Measurements from ENCODE around the gene IGSF3.
"Not testable (repeated sequence)": the region's sequence is repeated elsewhere in the genome, so short reads cannot be mapped to it uniquely, and the experiment has no call there.

Gene IGSF3

DNA sequence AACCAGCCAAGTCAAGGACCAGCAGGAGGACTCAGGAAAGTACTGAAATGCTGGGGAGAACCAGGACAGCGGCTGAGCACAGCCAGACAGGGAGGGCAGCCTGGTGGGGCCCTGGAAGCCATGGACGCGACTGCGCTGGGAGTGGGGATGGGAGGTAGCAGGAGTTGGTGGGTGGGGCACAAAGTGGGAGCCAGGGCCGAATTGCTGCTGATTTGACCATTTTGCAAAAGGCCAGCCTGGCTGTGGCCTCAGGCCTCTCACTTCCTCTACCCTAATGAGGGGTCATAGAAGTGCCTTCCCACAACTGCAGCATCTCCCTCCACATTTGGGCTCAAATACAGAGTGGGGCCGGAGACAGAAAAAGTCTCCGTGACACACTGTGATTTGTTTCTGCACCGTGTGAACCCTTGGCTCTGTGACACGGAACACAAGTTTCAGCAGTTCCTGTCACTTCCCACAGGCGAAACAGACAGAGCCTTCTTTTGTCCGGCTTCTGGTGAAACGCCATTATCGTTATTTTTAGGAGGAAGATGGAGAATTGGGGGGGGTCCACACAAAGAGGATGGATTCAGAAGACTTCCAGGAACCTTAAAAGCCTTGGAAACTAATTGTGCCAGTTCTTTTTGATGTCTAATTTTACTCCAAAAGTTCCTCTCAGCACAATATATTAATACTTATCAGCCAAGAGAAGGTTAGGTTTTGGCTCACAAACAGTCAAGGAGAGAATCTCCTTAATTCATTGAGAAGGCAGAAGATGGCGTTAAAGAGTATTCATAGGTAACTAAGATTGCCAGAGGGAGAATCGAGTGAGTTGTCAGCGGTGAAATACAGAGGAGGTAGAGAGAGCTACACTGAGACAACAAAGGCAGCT is 21.5 kb downstream of the IGSF3 start:
- not testable (repeated sequence) for ATAC-seq (replicated peaks); H3K27ac Mint-ChIP-seq; H3K9me3 Mint-ChIP-seq; H3K36me3 Mint-ChIP-seq (ENCODE audit: insufficient read depth); H3K4me1 Mint-ChIP-seq (ENCODE audit: low read depth in 2 of 2); DNase-seq; H3K4me3 Mint-ChIP-seq
- peaks cover 33 to 42% of the 10 kb centered on the region in 2 donors for H3K27me3 Mint-ChIP-seq

- not testable (repeated sequence) for DNase-seq; H3K4me3 Mint-ChIP-seq; H3K27ac Mint-ChIP-seq; H3K9me3 Mint-ChIP-seq; H3K36me3 Mint-ChIP-seq (ENCODE audit: insufficient read depth); ATAC-seq (replicated peaks); H3K4me1 Mint-ChIP-seq (ENCODE audit: low read depth in 2 of 2)
- peaks cover 29 to 46% of the 10 kb centered on the region in 2 donors for H3K27me3 Mint-ChIP-seq
Measured at GRCh38 chr1:116644993-116645392, 22.5 kb downstream of the IGSF3 start.

GRCh38 chr1:116644096-116644495 is 23.4 kb downstream of the IGSF3 start:
- ATAC-seq (replicated peaks); H3K27ac Mint-ChIP-seq; H3K4me3 Mint-ChIP-seq; DNase-seq; H3K9me3 Mint-ChIP-seq; H3K4me1 Mint-ChIP-seq (ENCODE audit: low read depth in 2 of 2); H3K36me3 Mint-ChIP-seq (ENCODE audit: insufficient read depth): not testable (repeated sequence)
- H3K27me3 Mint-ChIP-seq: peaks cover 32 to 37% of the 10 kb centered on the region in 2 donors

- H3K27ac Mint-ChIP-seq; ATAC-seq (replicated peaks); H3K36me3 Mint-ChIP-seq (ENCODE audit: insufficient read depth); H3K9me3 Mint-ChIP-seq; H3K4me1 Mint-ChIP-seq (ENCODE audit: low read depth in 2 of 2); DNase-seq; H3K4me3 Mint-ChIP-seq: not testable (repeated sequence)
- H3K27me3 Mint-ChIP-seq: peaks cover 39 to 43% of the 10 kb centered on the region in 2 donors
Measured at GRCh38 chr1:116643281-116643751, 24.2 kb downstream of the IGSF3 start.

DNA sequence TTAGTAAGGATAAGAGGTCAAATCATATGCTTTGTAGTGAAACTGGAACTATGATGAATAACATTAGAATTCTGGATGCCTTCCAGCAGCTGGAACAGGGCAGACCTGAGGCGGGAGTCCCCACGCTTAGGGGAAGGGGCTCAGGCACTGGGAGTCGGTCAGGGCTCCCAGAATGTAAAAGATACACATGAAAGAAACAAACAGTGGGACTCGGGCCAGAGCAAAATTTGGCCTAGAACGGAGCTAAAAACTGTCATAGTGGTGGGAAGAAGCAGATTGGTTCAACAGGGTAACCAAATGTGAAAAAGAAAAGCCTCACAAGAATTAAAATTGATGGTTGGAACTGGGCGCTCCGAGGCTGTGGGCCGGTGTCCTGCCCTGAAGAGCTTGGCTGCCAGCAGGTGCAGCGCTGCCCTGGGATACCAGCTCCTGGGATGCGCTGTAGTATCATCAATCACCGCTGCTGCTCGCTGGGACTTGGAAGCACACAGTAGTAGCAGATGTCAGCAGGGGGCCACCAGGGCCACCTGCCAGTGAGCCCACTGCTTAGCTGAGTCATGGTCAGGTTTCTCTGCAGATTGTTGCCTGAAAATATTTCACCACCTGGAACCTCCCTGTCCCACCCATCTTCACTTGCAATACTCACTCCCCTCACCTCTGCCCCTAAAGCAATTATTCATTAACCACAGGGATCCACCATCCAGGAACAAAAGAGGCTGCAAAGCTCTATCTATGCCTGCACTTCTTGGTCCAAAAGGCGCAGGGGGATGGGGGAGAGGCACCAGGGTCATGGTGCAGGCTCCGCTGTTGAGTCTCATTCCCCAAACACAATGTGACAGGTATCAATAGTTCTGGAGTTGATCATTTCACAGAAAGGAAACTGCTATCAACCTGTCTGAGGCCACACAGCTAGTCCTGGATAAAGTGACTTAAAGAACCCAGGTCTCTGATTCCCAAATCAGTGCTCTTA is 24.9 kb downstream of the IGSF3 start:
- not testable (repeated sequence) for DNase-seq, H3K4me3 Mint-ChIP-seq
- H3K27me3 Mint-ChIP-seq: peaks cover 47 to 49% of the 10 kb centered on the region in 2 donors

DNA sequence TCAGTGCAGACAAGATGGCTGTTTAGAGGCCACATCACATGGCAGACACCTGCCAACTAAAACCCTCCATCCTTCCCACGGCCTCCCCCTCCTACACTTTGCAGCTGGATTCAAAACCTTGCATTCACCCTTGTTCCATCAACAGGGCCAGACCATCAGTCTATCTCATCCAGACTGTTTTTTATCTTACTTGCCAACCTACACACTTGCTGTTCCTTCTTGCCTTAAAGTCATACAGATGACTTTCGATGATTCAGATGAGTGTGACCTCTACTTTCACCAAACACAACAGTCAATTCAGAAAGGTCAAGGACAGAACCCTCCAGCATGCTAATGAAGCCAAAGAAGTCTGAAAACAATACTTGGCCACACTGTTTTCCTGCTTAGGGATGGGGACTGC is 29.9 kb downstream of the IGSF3 start:
- ATAC-seq (replicated peaks); H3K9me3 Mint-ChIP-seq; H3K4me3 Mint-ChIP-seq; DNase-seq; H3K4me1 Mint-ChIP-seq (ENCODE audit: low read depth in 2 of 2); H3K36me3 Mint-ChIP-seq (ENCODE audit: insufficient read depth); H3K27ac Mint-ChIP-seq: not testable (repeated sequence)
- H3K27me3 Mint-ChIP-seq: peaks cover 42 to 44% of the 10 kb centered on the region in 2 donors

More for the DNA sequence above, 24.9 kb downstream of the IGSF3 start:
- H3K4me1 Mint-ChIP-seq (ENCODE audit: low read depth in 2 of 2); ATAC-seq (replicated peaks); H3K36me3 Mint-ChIP-seq (ENCODE audit: insufficient read depth); H3K9me3 Mint-ChIP-seq; H3K27ac Mint-ChIP-seq: not testable (repeated sequence)

- H3K36me3 Mint-ChIP-seq (ENCODE audit: insufficient read depth); H3K4me3 Mint-ChIP-seq; H3K4me1 Mint-ChIP-seq (ENCODE audit: low read depth in 2 of 2); H3K27ac Mint-ChIP-seq; DNase-seq; H3K9me3 Mint-ChIP-seq; ATAC-seq (replicated peaks): not testable (repeated sequence)
- peaks cover 44 to 52% of the 10 kb centered on the region in 2 donors for H3K27me3 Mint-ChIP-seq
Measured at GRCh38 chr1:116636584-116636983, 30.9 kb downstream of the IGSF3 start.

DNA sequence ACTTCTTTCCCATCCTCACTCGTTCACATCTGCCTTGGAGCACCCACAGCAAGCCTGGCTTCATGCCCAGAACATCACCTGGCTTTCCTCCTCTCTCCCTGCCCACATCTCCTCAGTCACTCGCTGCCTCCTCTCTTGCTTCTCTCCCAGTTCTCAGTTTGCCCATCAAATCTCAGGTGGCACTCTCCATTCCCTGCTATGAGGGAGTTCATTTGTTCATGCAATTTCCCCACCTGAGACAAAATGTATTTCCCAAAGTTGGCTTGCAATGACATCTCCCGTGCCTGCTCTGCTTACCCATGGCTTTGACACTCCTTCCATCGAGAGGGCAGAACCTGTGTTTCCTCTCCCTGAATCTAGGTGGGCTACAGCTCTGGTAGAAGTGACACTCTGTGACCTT is 33.1 kb downstream of the IGSF3 start:
- not testable (repeated sequence) for H3K27ac Mint-ChIP-seq; DNase-seq; H3K36me3 Mint-ChIP-seq (ENCODE audit: insufficient read depth); H3K4me1 Mint-ChIP-seq (ENCODE audit: low read depth in 2 of 2); H3K4me3 Mint-ChIP-seq; ATAC-seq (replicated peaks); H3K9me3 Mint-ChIP-seq
- peaks cover 44 to 51% of the 10 kb centered on the region in 2 donors for H3K27me3 Mint-ChIP-seq

DNA sequence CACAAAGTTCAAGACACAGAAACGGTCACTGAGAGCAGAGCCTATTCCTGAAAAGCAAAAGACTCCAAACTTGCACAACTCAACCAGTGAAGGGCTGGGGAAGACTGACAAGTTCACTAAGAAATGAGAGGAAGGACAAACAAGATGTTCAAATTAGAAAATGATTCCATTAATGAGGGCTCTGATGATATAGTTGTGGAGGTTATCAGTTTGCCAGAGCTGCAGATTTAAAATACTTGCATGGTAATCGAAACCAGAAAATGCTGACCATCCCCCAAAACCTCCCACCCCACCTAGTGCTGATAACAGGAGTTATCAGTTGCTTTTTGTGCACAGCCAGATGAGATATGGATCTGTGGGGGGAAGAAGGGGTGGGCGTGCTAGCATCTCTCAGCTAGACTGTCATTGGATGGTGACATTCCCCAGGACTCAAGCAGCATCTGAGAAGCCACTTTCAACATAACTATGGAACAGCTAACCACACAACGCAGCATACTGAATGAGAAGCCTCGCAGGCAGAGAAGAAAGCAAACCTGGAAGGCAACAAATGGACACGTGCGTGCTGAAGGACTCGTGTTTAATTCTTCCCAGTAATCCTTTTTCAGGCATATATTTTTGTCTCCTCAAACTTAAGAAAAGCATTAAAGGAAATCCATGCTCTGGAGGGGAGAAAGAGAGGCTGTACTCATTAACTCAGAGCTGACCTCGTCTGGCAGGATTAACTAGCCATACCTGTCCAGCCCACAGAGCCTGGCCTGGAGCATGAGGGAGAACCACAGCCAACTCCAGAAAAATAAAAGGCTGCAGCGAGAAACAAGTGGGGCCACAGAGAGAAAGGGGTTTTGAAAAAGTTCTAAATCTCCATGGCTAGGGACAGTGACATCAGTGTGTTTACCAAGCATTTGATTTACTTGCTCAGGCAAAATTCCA is 35.3 kb downstream of the IGSF3 start:
- not testable (repeated sequence) for ATAC-seq (replicated peaks); H3K27ac Mint-ChIP-seq; H3K4me1 Mint-ChIP-seq (ENCODE audit: low read depth in 2 of 2); H3K4me3 Mint-ChIP-seq; DNase-seq; H3K36me3 Mint-ChIP-seq (ENCODE audit: insufficient read depth); H3K9me3 Mint-ChIP-seq
- peaks cover 41 to 44% of the 10 kb centered on the region in 2 donors for H3K27me3 Mint-ChIP-seq

GRCh38 chr1:116631554-116631953 is 36.0 kb downstream of the IGSF3 start:
- not testable (repeated sequence) for H3K9me3 Mint-ChIP-seq; H3K27ac Mint-ChIP-seq; DNase-seq; H3K4me1 Mint-ChIP-seq (ENCODE audit: low read depth in 2 of 2); ATAC-seq (replicated peaks); H3K4me3 Mint-ChIP-seq; H3K36me3 Mint-ChIP-seq (ENCODE audit: insufficient read depth)
- peaks cover 46 to 51% of the 10 kb centered on the region in 2 donors for H3K27me3 Mint-ChIP-seq

DNA sequence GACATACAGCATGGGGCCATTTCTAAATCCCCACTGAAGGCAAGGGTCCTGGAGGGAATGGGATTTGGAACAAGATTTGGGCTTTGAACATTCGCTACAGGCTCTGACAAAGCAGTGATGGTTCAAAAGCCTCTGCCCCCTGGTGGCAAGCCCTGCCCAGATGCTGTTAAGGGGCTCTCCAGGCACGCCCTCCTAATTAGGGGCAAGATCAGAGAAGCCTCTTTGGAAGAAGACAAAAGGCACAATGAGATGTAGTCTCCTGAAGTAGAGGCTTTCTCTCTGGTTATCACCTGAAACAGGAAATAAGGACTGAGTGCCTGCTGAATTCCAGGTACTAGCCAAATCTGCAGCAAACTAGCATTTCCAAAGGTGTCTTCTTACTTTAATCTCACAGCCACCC is 37.5 kb downstream of the IGSF3 start:
- not testable (repeated sequence) for H3K36me3 Mint-ChIP-seq (ENCODE audit: insufficient read depth); H3K4me1 Mint-ChIP-seq (ENCODE audit: low read depth in 2 of 2); H3K4me3 Mint-ChIP-seq; DNase-seq; ATAC-seq (replicated peaks); H3K9me3 Mint-ChIP-seq; H3K27ac Mint-ChIP-seq
- peaks cover 55 to 57% of the 10 kb centered on the region in 2 donors for H3K27me3 Mint-ChIP-seq

- not testable (repeated sequence) for ATAC-seq (replicated peaks); DNase-seq; H3K27ac Mint-ChIP-seq; H3K4me3 Mint-ChIP-seq; H3K36me3 Mint-ChIP-seq (ENCODE audit: insufficient read depth); H3K4me1 Mint-ChIP-seq (ENCODE audit: low read depth in 2 of 2); H3K9me3 Mint-ChIP-seq
- H3K27me3 Mint-ChIP-seq: peaks cover 54 to 56% of the 10 kb centered on the region in 2 donors
Measured at GRCh38 chr1:116629441-116629840, 38.1 kb downstream of the IGSF3 start.
